ENCODE measurements around the gene CIT. TPM values are rescaled to one million over a fixed set of nuclear protein-coding genes. Genes with fewer than 3 reads are reported as not detected.

The CIT gene
- total and polyA plus RNA-seq, 2 donors (not counting 3 experiments of a cell fraction or from before 2014, with no cell fraction given), result 13.3 to 61.8 TPM

DNA sequence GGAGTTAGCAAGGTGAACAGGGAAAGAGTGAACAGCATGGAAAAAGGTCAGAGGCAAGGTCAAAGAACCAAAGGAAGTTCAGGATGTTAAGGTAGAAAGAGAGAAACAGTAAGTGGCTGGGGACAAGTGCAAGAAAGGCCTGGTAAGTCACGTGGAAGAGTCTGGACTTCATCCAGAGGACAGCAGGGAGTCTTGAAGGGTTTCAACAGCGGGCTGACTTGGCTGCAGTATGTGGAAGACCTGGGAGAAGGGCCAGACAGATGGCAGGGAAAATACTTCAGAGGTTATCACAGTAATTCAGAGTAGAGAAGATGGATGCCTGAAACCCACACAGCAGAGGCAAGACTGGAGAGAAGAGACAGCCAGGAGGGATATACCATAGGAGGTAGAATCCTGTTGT, 34.0 kb downstream of the CIT start:
- H3K27me3 ChIP-seq (ENCODE audit: control insufficient read depth in 2 of 2, insufficient read depth in 2 of 2, low read length in 2 of 2), result no peaks in the 10 kb centered on the region
- no peak overlapping the region for H2AFZ ChIP-seq (ENCODE audit: low read depth, low read length)
- H3K9me1 ChIP-seq (replicated peaks; ENCODE audit: control insufficient read depth, extremely low read depth, insufficient read depth, low read length), result no peaks in the 10 kb centered on the region
- dilution Hi-C loops (cut with MboI; ENCODE audit: extremely low pct_ligation_motif_present, low sequenced_read_pairs) (no loop called here), intact Hi-C loops (cut with micrococcal nuclease) (no loop called here)
- no peak overlapping the region for H3K27ac ChIP-seq (ENCODE audit: insufficient read depth, low read depth, low read length)
- H4K20me1 ChIP-seq (replicated peaks; ENCODE audit: control insufficient read depth, extremely low read depth, insufficient read depth, low read length), result no peaks in the 10 kb centered on the region
- no peak for FAIRE-seq
- ChIA-PET CTCF (no interaction called here), POLR2A (no interaction called here)
- H3K9me3 ChIP-seq (replicated peaks; ENCODE audit: control insufficient read depth, insufficient read depth, low read length), result no peaks in the 10 kb centered on the region
- H3K36me3 ChIP-seq (ENCODE audit: control insufficient read depth in 2 of 2, extremely low read depth in 1 of 2, insufficient read depth in 2 of 2, low read length in 2 of 2), result no peaks in the 10 kb centered on the region
- H3K9ac ChIP-seq (replicated peaks; ENCODE audit: extremely low read depth, insufficient read depth, low read length), result no peak overlapping the region
- no peak overlapping the region for H3K4me3 ChIP-seq (replicated peaks in 1 of 3; ENCODE audit: insufficient read depth in 1 of 3, low read depth in 1 of 3, low read length in 3 of 3)
- no peaks in the 10 kb centered on the region for H3K4me1 ChIP-seq (ENCODE audit: control insufficient read depth, extremely low read depth, insufficient read depth, low read length)
- no peak for TF ChIP-seq POLR2AphosphoS5 (IDR thresholded peaks at IDR 0.05; ENCODE audit: insufficient read depth, low read depth, low read length)
- no peak for DNase-seq (ENCODE audit: low read depth, low spot score)
- no peak overlapping the region for H3K4me2 ChIP-seq (ENCODE audit: insufficient read depth, low read length)
- no TSS peak for BruUV-seq (replicated peaks)
- H3K79me2 ChIP-seq (ENCODE audit: control insufficient read depth, insufficient read depth, low read length), result peaks cover 8% of the 10 kb centered on the region

DNA sequence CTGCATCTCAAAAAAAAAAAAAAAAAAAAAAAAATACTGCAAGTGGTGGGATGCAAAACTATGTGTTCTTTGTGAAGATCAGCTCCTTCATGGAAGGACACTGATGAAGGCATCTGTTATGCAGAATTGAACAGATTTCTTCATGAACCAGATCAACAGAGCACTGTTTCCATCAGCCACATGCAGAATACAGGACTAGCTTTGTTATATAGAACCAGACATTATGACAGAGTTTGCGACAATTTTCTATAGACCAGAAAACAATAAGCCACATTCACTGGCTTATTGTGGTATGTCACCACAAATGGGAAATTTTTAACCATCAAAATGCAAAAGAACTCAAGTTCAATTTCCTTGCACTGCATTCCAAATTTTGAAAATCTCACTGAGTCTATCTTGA, 34.7 kb downstream of the CIT start:
- Histone ChIP-seq H3K36me3 (ENCODE audit: control insufficient read depth in 2 of 2, extremely low read depth in 1 of 2, insufficient read depth in 2 of 2, low read length in 2 of 2) (no peaks in the 10 kb centered on the region), H3K9me3 (replicated peaks; ENCODE audit: control insufficient read depth, insufficient read depth, low read length) (no peaks in the 10 kb centered on the region), H3K4me2 (ENCODE audit: insufficient read depth, low read length) (no peak overlapping the region), H3K4me1 (ENCODE audit: control insufficient read depth, extremely low read depth, insufficient read depth, low read length) (no peaks in the 10 kb centered on the region), H2AFZ (ENCODE audit: low read depth, low read length) (no peak overlapping the region), H3K79me2 (ENCODE audit: control insufficient read depth, insufficient read depth, low read length) (peaks cover 8% of the 10 kb centered on the region), H3K27ac (ENCODE audit: insufficient read depth, low read depth, low read length) (peak overlapping the region; percentile 46), H3K9ac (replicated peaks; ENCODE audit: extremely low read depth, insufficient read depth, low read length) (no peak overlapping the region), H3K27me3 (ENCODE audit: control insufficient read depth in 2 of 2, insufficient read depth in 2 of 2, low read length in 2 of 2) (no peaks in the 10 kb centered on the region), H4K20me1 (replicated peaks; ENCODE audit: control insufficient read depth, extremely low read depth, insufficient read depth, low read length) (no peaks in the 10 kb centered on the region), H3K9me1 (replicated peaks; ENCODE audit: control insufficient read depth, extremely low read depth, insufficient read depth, low read length) (no peaks in the 10 kb centered on the region), H3K4me3 (replicated peaks in 1 of 3; ENCODE audit: insufficient read depth in 1 of 3, low read depth in 1 of 3, low read length in 3 of 3) (no peak overlapping the region)
- ChIA-PET POLR2A (no interaction called here), CTCF (interaction anchor here (0.7 kb wide), 1 partner anchor 208 kb away, joined by 3 read pairs; no protein-coding TSS in a partner anchor)
- intact Hi-C loops (cut with micrococcal nuclease), result no loop called here
- FAIRE-seq (no peak), DNase-seq (ENCODE audit: low read depth, low spot score) (no peak)
- TF ChIP-seq EZH2 (IDR thresholded peaks at IDR 0.05; ENCODE audit: borderline replicate concordance, low read depth, low read length, severe bottlenecking), result no peak
- no peak for TF ChIP-seq MYC (IDR thresholded peaks at IDR 0.05; ENCODE audit: low read depth, low read length)
- TF ChIP-seq POLR2AphosphoS5 (IDR thresholded peaks at IDR 0.05; ENCODE audit: insufficient read depth, low read depth, low read length), result no peak
- no peak for TF ChIP-seq FOS (IDR thresholded peaks at IDR 0.05; ENCODE audit: borderline replicate concordance, insufficient read depth, low read length)
- no peak for TF ChIP-seq GATA2 (IDR thresholded peaks at IDR 0.05; ENCODE audit: insufficient read depth, insufficient read length, low read depth, low read length)
- TF ChIP-seq, protein P1, sequence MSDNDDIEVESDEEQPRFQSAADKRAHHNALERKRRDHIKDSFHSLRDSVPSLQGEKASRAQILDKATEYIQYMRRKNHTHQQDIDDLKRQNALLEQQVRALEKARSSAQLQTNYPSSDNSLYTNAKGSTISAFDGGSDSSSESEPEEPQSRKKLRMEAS (IDR thresholded peaks at IDR 0.05; ENCODE audit: insufficient read depth, insufficient read length), result no peak
- TF ChIP-seq POLR2A (IDR thresholded peaks at IDR 0.05; ENCODE audit: low read depth, low read length), result no peak
- TF ChIP-seq, protein P2, sequence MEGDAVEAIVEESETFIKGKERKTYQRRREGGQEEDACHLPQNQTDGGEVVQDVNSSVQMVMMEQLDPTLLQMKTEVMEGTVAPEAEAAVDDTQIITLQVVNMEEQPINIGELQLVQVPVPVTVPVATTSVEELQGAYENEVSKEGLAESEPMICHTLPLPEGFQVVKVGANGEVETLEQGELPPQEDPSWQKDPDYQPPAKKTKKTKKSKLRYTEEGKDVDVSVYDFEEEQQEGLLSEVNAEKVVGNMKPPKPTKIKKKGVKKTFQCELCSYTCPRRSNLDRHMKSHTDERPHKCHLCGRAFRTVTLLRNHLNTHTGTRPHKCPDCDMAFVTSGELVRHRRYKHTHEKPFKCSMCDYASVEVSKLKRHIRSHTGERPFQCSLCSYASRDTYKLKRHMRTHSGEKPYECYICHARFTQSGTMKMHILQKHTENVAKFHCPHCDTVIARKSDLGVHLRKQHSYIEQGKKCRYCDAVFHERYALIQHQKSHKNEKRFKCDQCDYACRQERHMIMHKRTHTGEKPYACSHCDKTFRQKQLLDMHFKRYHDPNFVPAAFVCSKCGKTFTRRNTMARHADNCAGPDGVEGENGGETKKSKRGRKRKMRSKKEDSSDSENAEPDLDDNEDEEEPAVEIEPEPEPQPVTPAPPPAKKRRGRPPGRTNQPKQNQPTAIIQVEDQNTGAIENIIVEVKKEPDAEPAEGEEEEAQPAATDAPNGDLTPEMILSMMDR (IDR thresholded peaks at IDR 0.05; ENCODE audit: extremely low read depth in 1 of 2, insufficient read depth in 1 of 2, low read depth in 1 of 2, low read length in 2 of 2), result no peak
- no peak for TF ChIP-seq JUN (IDR thresholded peaks at IDR 0.05; ENCODE audit: borderline replicate concordance, insufficient read depth, insufficient read length, low read depth)
- dilution Hi-C loops (cut with MboI; ENCODE audit: extremely low pct_ligation_motif_present, low sequenced_read_pairs), result no loop called here
- no TSS peak for BruUV-seq (replicated peaks)
